ENCODE data around the gene LMOD3. TPM values are rescaled to one million over a fixed set of nuclear protein-coding genes. Genes with fewer than 3 reads are reported as not detected.

Gene LMOD3
- polyA plus RNA-seq, 1 donor (not counting 4 experiments of a cell fraction or from before 2014, with no cell fraction given), result not detected

GRCh38 chr3:69110941-69111546 is 11.4 kb downstream of the LMOD3 start:
- H3K27me3 ChIP-seq (ENCODE audit: control insufficient read depth, extremely low read depth, insufficient read depth, low read length), result no peaks in the 10 kb centered on the region
- H4K20me1 ChIP-seq (ENCODE audit: control insufficient read depth, extremely low read depth, insufficient read depth, low read length), result no peaks in the 10 kb centered on the region
- no peaks in the 10 kb centered on the region for H3K9me3 ChIP-seq (ENCODE audit: control insufficient read depth, low read depth, low read length)
- H3K4me1 ChIP-seq (ENCODE audit: control insufficient read depth, extremely low read depth, insufficient read depth, low read length), result peaks cover 6% of the 10 kb centered on the region
- no peak overlapping the region for H3K4me2 ChIP-seq (ENCODE audit: control insufficient read depth, extremely low read depth, insufficient read depth, low read depth, low read length)
- TF ChIP-seq, protein P1, sequence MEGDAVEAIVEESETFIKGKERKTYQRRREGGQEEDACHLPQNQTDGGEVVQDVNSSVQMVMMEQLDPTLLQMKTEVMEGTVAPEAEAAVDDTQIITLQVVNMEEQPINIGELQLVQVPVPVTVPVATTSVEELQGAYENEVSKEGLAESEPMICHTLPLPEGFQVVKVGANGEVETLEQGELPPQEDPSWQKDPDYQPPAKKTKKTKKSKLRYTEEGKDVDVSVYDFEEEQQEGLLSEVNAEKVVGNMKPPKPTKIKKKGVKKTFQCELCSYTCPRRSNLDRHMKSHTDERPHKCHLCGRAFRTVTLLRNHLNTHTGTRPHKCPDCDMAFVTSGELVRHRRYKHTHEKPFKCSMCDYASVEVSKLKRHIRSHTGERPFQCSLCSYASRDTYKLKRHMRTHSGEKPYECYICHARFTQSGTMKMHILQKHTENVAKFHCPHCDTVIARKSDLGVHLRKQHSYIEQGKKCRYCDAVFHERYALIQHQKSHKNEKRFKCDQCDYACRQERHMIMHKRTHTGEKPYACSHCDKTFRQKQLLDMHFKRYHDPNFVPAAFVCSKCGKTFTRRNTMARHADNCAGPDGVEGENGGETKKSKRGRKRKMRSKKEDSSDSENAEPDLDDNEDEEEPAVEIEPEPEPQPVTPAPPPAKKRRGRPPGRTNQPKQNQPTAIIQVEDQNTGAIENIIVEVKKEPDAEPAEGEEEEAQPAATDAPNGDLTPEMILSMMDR (optimal IDR thresholded peaks at IDR 0.05 in 1 of 3, IDR thresholded peaks at IDR 0.05 in 1 of 3, conservative IDR thresholded peaks at IDR 0.05 in 1 of 3; ENCODE audit: extremely low read depth in 1 of 3, insufficient read depth in 2 of 3, low read length in 3 of 3), result no peak
- no peak for TF ChIP-seq EZH2 (IDR thresholded peaks at IDR 0.05; ENCODE audit: low read length)
- no peak for FAIRE-seq
- no peaks in the 10 kb centered on the region for H3K9me1 ChIP-seq (ENCODE audit: control insufficient read depth, extremely low read depth, insufficient read depth, low read length)
- dilution Hi-C loops (cut with MboI; ENCODE audit: extremely low pct_ligation_motif_present, low sequenced_read_pairs), result no loop called here
- DNase-seq (ENCODE audit: low read depth, low spot score), result no peak
- no peaks in the 10 kb centered on the region for H3K36me3 ChIP-seq (ENCODE audit: control insufficient read depth in 2 of 2, extremely low read depth in 1 of 2, insufficient read depth in 2 of 2, low read length in 2 of 2)
- H3K9ac ChIP-seq (ENCODE audit: control insufficient read depth, extremely low read depth, insufficient read depth, low read length), result no peak overlapping the region
- no peaks in the 10 kb centered on the region for H3K79me2 ChIP-seq (ENCODE audit: control insufficient read depth, insufficient read depth, low read length)
- no peak overlapping the region for H2AFZ ChIP-seq (ENCODE audit: control insufficient read depth, low read length)
- H3K4me3 ChIP-seq (ENCODE audit: control insufficient read depth in 2 of 3, extremely low read depth in 1 of 3, insufficient read depth in 2 of 3, low read depth in 1 of 3, low read length in 3 of 3), result no peak overlapping the region
- H3K27ac ChIP-seq (ENCODE audit: control insufficient read depth, insufficient read depth, low read length), result no peak overlapping the region

- TF ChIP-seq, protein P1 (optimal IDR thresholded peaks at IDR 0.05 in 1 of 3, IDR thresholded peaks at IDR 0.05 in 1 of 3, conservative IDR thresholded peaks at IDR 0.05 in 1 of 3; ENCODE audit: extremely low read depth in 1 of 3, insufficient read depth in 2 of 3, low read length in 3 of 3), result no peak
- TF ChIP-seq EZH2 (IDR thresholded peaks at IDR 0.05; ENCODE audit: low read length), result no peak
Observed at GRCh38 chr3:69108811-69109210, 13.6 kb downstream of the LMOD3 start.

More at GRCh38 chr3:69108811-69109210, 13.6 kb downstream of the LMOD3 start:
- Histone ChIP-seq H3K79me2 (ENCODE audit: control insufficient read depth, insufficient read depth, low read length) (no peaks in the 10 kb centered on the region), H3K9ac (ENCODE audit: control insufficient read depth, extremely low read depth, insufficient read depth, low read length) (no peak overlapping the region), H3K27me3 (ENCODE audit: control insufficient read depth, extremely low read depth, insufficient read depth, low read length) (no peaks in the 10 kb centered on the region), H3K4me1 (ENCODE audit: control insufficient read depth, extremely low read depth, insufficient read depth, low read length) (no peaks in the 10 kb centered on the region), H3K9me3 (ENCODE audit: control insufficient read depth, low read depth, low read length) (no peaks in the 10 kb centered on the region), H2AFZ (ENCODE audit: control insufficient read depth, low read length) (no peak overlapping the region), H3K4me3 (ENCODE audit: control insufficient read depth in 2 of 3, extremely low read depth in 1 of 3, insufficient read depth in 2 of 3, low read depth in 1 of 3, low read length in 3 of 3) (no peak overlapping the region), H3K27ac (ENCODE audit: control insufficient read depth, insufficient read depth, low read length) (no peak overlapping the region), H3K9me1 (ENCODE audit: control insufficient read depth, extremely low read depth, insufficient read depth, low read length) (no peaks in the 10 kb centered on the region), H3K4me2 (ENCODE audit: control insufficient read depth, extremely low read depth, insufficient read depth, low read depth, low read length) (no peak overlapping the region), H4K20me1 (ENCODE audit: control insufficient read depth, extremely low read depth, insufficient read depth, low read length) (no peaks in the 10 kb centered on the region), H3K36me3 (ENCODE audit: control insufficient read depth in 2 of 2, extremely low read depth in 1 of 2, insufficient read depth in 2 of 2, low read length in 2 of 2) (peaks cover 4 to 10% of the 10 kb centered on the region in 2 experiments)
- peak; percentile 32 for FAIRE-seq
- DNase-seq (ENCODE audit: low read depth, low spot score), result no peak
- dilution Hi-C loops (cut with MboI; ENCODE audit: extremely low pct_ligation_motif_present, low sequenced_read_pairs), result no loop called here
